GM12801 (cell line): ENCODE measurements around the gene KLHL30.

Experiments used
- CTCF ChIP-seq: IDR thresholded peaks from one replicate; pipeline ENCODE4 v1.5.1; 2011; ENCODE audit warnings: control low read depth; ENCODE audit not compliant: insufficient read length; ENCODE audit errors: extremely low read depth

The KLHL30 gene

GRCh38 chr2:238138331-238139195, at the start of gene KLHL30:
KLHL30 (plus strand) TSS chr2:238138668; CDS start chr2:238140755, 2,087 bp downstream.
- TF ChIP-seq CTCF: no peak

GRCh38 chr2:238090887-238091286, 47.6 kb upstream of the KLHL30 start:
- TF ChIP-seq CTCF: no peak

- no peak for TF ChIP-seq CTCF
These were observed 46.9 kb upstream of the KLHL30 start for GRCh38 chr2:238091436-238092060.

GRCh38 chr2:238092486-238093035, 45.9 kb upstream of the KLHL30 start:
- no peak for TF ChIP-seq CTCF

GRCh38 chr2:238093181-238094140, 45.0 kb upstream of the KLHL30 start:
- TF ChIP-seq CTCF: no peak

GRCh38 chr2:238094438-238095022, 43.9 kb upstream of the KLHL30 start:
- no peak for TF ChIP-seq CTCF

- no peak for TF ChIP-seq CTCF
These were observed 43.3 kb upstream of the KLHL30 start for GRCh38 chr2:238095143-238095542.
